ENCODE results near the gene TXN. TPM values are rescaled to one million over a fixed set of nuclear protein-coding genes. Genes with fewer than 3 reads are reported as not detected.

TXN gene
- total and polyA plus RNA-seq, 2 of the 8 experiments (the other 6 are each of a cell fraction or from before 2014, with no cell fraction given): 297 to 419 TPM

- H3K56ac ChIP-seq (replicated peaks; ENCODE audit: insufficient read length, low read depth, low read length): no peak overlapping the region
- no peaks in the 10 kb centered on the region for H4K20me1 ChIP-seq (replicated peaks in 1 of 2; ENCODE audit: control insufficient read depth in 1 of 2, insufficient read depth in 2 of 2, low read length in 2 of 2)
- no peak overlapping the region for H3K14ac ChIP-seq (ENCODE audit: insufficient read length)
- no peaks in the 10 kb centered on the region for H3K4me1 ChIP-seq (replicated peaks in 1 of 4; ENCODE audit: control insufficient read depth in 3 of 4, insufficient read depth in 4 of 4, low read length in 3 of 4)
- no peaks in the 10 kb centered on the region for H3K27me3 ChIP-seq (replicated peaks in 1 of 4; ENCODE audit: control insufficient read depth in 3 of 4, extremely low read depth in 1 of 4, insufficient read depth in 3 of 4, low read length in 3 of 4)
- H3K18ac ChIP-seq (ENCODE audit: extremely low read depth, low read length): no peak overlapping the region
- H3K9me3 ChIP-seq (ENCODE audit: insufficient read depth in 2 of 2, low read depth in 1 of 2, low read length in 1 of 2): no peaks in the 10 kb centered on the region
- no peak overlapping the region for H3K9ac ChIP-seq (replicated peaks in 1 of 4; ENCODE audit: extremely low read depth in 1 of 4, low read depth in 3 of 4, low read length in 3 of 4)
- no peak overlapping the region for H3K23ac ChIP-seq (ENCODE audit: insufficient read length)
- H3K4ac ChIP-seq (replicated peaks; ENCODE audit: insufficient read length, low read depth, low read length): no peak overlapping the region
- ChIA-PET CTCF (ENCODE audit: partially characterized antibody) (interaction anchor here (2.6 to 4.7 kb wide), 2 partner anchors 15 to 20 kb away, joined by 13 to 33 read pairs; no protein-coding TSS in a partner anchor), POLR2A (ENCODE audit: partially characterized antibody) (no interaction called here)
- H4K5ac ChIP-seq (ENCODE audit: insufficient read length, low read depth, low read length): no peak overlapping the region
- H2BK15ac ChIP-seq (ENCODE audit: low read length): no peak overlapping the region
- no peak overlapping the region for H3K4me2 ChIP-seq (ENCODE audit: insufficient read depth in 1 of 2, low read depth in 2 of 2, low read length in 2 of 2)
- H2BK5ac ChIP-seq (ENCODE audit: low read depth, low read length): no peak overlapping the region
- WGBS, 2 experiments (ENCODE audit: extremely low coverage in 1 of 2, insufficient coverage in 1 of 2, insufficient read length in 1 of 2, insufficient replicate concordance in 2 of 2, low coverage in 1 of 2, low lambda C conversion rate in 2 of 2, missing lambda C conversion rate in 1 of 2): 95% methylated on average over 2 of the region's 2 CpGs; no CpG with 5 or more reads in 1 of the 2 experiments
- no peak overlapping the region for H2AK5ac ChIP-seq (ENCODE audit: low read depth, low read length)
- no peak overlapping the region for H2BK120ac ChIP-seq (replicated peaks; ENCODE audit: low read depth, low read length)
- no peaks in the 10 kb centered on the region for H3K23me2 ChIP-seq (ENCODE audit: low read depth, low read length)
- H4K91ac ChIP-seq (replicated peaks; ENCODE audit: insufficient read length, low read length): no peak overlapping the region
- no peak for DNase-seq (ENCODE audit: low read depth in 1 of 2, low spot score in 2 of 2)
- no peaks in the 10 kb centered on the region for H3K36me3 ChIP-seq (ENCODE audit: control insufficient read depth in 2 of 4, insufficient read depth in 4 of 4, low read length in 3 of 4)
- no peak for FAIRE-seq
- no peak overlapping the region for H3K4me3 ChIP-seq (ENCODE audit: extremely low read depth in 1 of 4, insufficient read depth in 2 of 4, low read depth in 3 of 4, low read length in 4 of 4)
- H4K8ac ChIP-seq (ENCODE audit: extremely low read depth, insufficient read depth, low read length): no peak overlapping the region
- no peak overlapping the region for H2BK20ac ChIP-seq (ENCODE audit: low read length)
- H3K79me2 ChIP-seq (ENCODE audit: control insufficient read depth in 1 of 2, insufficient read depth in 2 of 2, low read length in 2 of 2): no peaks in the 10 kb centered on the region
- no peak overlapping the region for H2BK12ac ChIP-seq (ENCODE audit: low read depth, low read length)
- H3K79me1 ChIP-seq (ENCODE audit: low read depth, low read length): no peaks in the 10 kb centered on the region
- no peak overlapping the region for H2AFZ ChIP-seq (ENCODE audit: low read length)
- H3K27ac ChIP-seq (ENCODE audit: low read depth, low read length): no peak overlapping the region
- TF ChIP-seq SUZ12 (IDR thresholded peaks at IDR 0.05; ENCODE audit: low read length) (no peak), CBX5 (IDR thresholded peaks at IDR 0.05; ENCODE audit: low read depth, low read length) (no peak), TCF12 (IDR thresholded peaks at IDR 0.05; ENCODE audit: low read depth, low read length) (no peak), USF2 (IDR thresholded peaks at IDR 0.05; ENCODE audit: low read length) (no peak), RNF2 (IDR thresholded peaks at IDR 0.05; ENCODE audit: borderline replicate concordance, low read depth, low read length, missing control alignments, poor library complexity, severe bottlenecking) (no peak), BRCA1 (IDR thresholded peaks at IDR 0.05; ENCODE audit: low read depth, low read length) (no peak), RXRA (IDR thresholded peaks at IDR 0.05; ENCODE audit: insufficient read depth, low read depth, low read length) (no peak), RAD21 (IDR thresholded peaks at IDR 0.05 in 1 of 2, conservative IDR thresholded peaks at IDR 0.05 in 1 of 2; ENCODE audit: low read depth in 2 of 2, low read length in 2 of 2) (no peak), POLR2AphosphoS5 (IDR thresholded peaks at IDR 0.05; ENCODE audit: low read depth, low read length) (no peak), EP300 (IDR thresholded peaks at IDR 0.05; ENCODE audit: borderline replicate concordance in 1 of 2, low read depth in 2 of 2, low read length in 2 of 2) (no peak), SP1 (IDR thresholded peaks at IDR 0.05; ENCODE audit: low read depth, low read length) (no peak), PHF8 (conservative IDR thresholded peaks at IDR 0.05; ENCODE audit: low read depth, low read length) (no peak), RBBP5 (IDR thresholded peaks at IDR 0.05; ENCODE audit: borderline replicate concordance, low read depth, low read length) (no peak)
These were observed 56.7 kb downstream of the TXN start for GRCh38 chr9:110199643-110200042.

Data from H1 (cell line).